Subcutaneous abdominal adipose tissue (tissue), 5 donors: ENCODE results near the gene UMODL1.

ENCODE experiments used
- H3K27ac ChIP-seq: one replicate; pipeline ENCODE4 v1.7.0; 2013; ENCODE audit warnings: low read depth, mild to moderate bottlenecking, inconsistent platforms, low read length, moderate library complexity
- H3K27me3 ChIP-seq, 5 donors: one replicate each; pipeline ENCODE4 v1.7.0; 2013; ENCODE audit warnings: low read length in 5 of 5, inconsistent platforms in 1 of 5; ENCODE audit not compliant: control insufficient read depth in 5 of 5, insufficient read depth in 4 of 5
- H3K36me3 ChIP-seq, 5 donors: one replicate each; pipeline ENCODE4 v1.7.0; 2013; ENCODE audit warnings: low read length in 5 of 5; ENCODE audit not compliant: control insufficient read depth in 5 of 5, insufficient read depth in 5 of 5
- H3K4me1 ChIP-seq, 5 donors: one replicate each; pipeline ENCODE4 v1.7.0; 2013; ENCODE audit warnings: low read length in 5 of 5, mild to moderate bottlenecking in 3 of 5, moderate library complexity in 1 of 5; ENCODE audit not compliant: control insufficient read depth in 5 of 5, insufficient read depth in 5 of 5
- H3K4me3 ChIP-seq, 5 donors: one replicate each; pipeline ENCODE4 v1.7.0; 2013; ENCODE audit warnings: low read length in 5 of 5, low read depth in 1 of 5
- H3K9ac ChIP-seq, 5 donors: one replicate each; pipeline ENCODE4 v1.7.0; 2013; ENCODE audit warnings: low read length in 5 of 5, mild to moderate bottlenecking in 4 of 5, moderate library complexity in 3 of 5
- H3K9me3 ChIP-seq, 5 donors: one replicate each; pipeline ENCODE4 v1.7.0; 2013; ENCODE audit warnings: low read length in 5 of 5; ENCODE audit not compliant: control insufficient read depth in 5 of 5
- donor health status: healthy.
- donor health status: healthy.
- donor health status: healthy.
- donor health status: healthy.
- donor health status: healthy.

The UMODL1 gene

GRCh38 chr21:42160111-42160721 lies 89.1 kb downstream of the UMODL1 start:
- H3K27me3 ChIP-seq, result peaks cover 0 to 8% (median 0%) of the 10 kb centered on the region in 5 donors
- no peaks in the 10 kb centered on the region for H3K9me3 ChIP-seq
- no peak overlapping the region for H3K4me3 ChIP-seq
- H3K36me3 ChIP-seq, result no peaks in the 10 kb centered on the region
- H3K27ac ChIP-seq, result no peak overlapping the region
- H3K4me1 ChIP-seq, result peaks cover 8 to 35% (median 23%) of the 10 kb centered on the region in 5 donors
- H3K9ac ChIP-seq, result no peak overlapping the region

GRCh38 chr21:42160765-42161164 lies 89.6 kb downstream of the UMODL1 start:
- Histone ChIP-seq H3K9me3 (no peaks in the 10 kb centered on the region), H3K9ac (no peak overlapping the region), H3K36me3 (no peaks in the 10 kb centered on the region), H3K4me3 (no peak overlapping the region), H3K4me1 (peaks cover 8 to 35% (median 23%) of the 10 kb centered on the region in 5 donors), H3K27me3 (peaks cover 0 to 8% (median 0%) of the 10 kb centered on the region in 5 donors), H3K27ac (no peak overlapping the region)

- H3K9me3 ChIP-seq, result no peaks in the 10 kb centered on the region
- no peak overlapping the region for H3K27ac ChIP-seq
- H3K4me1 ChIP-seq, result peaks cover 8 to 35% (median 23%) of the 10 kb centered on the region in 5 donors
- peaks cover 0 to 8% (median 0%) of the 10 kb centered on the region in 5 donors for H3K27me3 ChIP-seq
- no peak overlapping the region for H3K4me3 ChIP-seq
- H3K9ac ChIP-seq, result no peak overlapping the region
- H3K36me3 ChIP-seq, result no peaks in the 10 kb centered on the region
These were observed 90.4 kb downstream of the UMODL1 start for GRCh38 chr21:42161401-42161955.

- Histone ChIP-seq H3K36me3 (no peaks in the 10 kb centered on the region), H3K27me3 (peaks cover 0 to 8% (median 0%) of the 10 kb centered on the region in 5 donors), H3K4me1 (peaks cover 6 to 30% (median 21%) of the 10 kb centered on the region in 5 donors), H3K9ac (no peak overlapping the region), H3K4me3 (no peak overlapping the region), H3K9me3 (no peaks in the 10 kb centered on the region), H3K27ac (no peak overlapping the region)
These were observed 91.0 kb downstream of the UMODL1 start for GRCh38 chr21:42161956-42162681.

- Histone ChIP-seq H3K4me1 (peaks cover 6 to 27% (median 21%) of the 10 kb centered on the region in 5 donors), H3K4me3 (no peak overlapping the region), H3K9ac (no peak overlapping the region), H3K27ac (no peak overlapping the region), H3K36me3 (no peaks in the 10 kb centered on the region), H3K27me3 (peaks cover 0 to 8% (median 0%) of the 10 kb centered on the region in 5 donors), H3K9me3 (no peaks in the 10 kb centered on the region)
These were observed 91.9 kb downstream of the UMODL1 start for GRCh38 chr21:42162831-42163510.

- Histone ChIP-seq H3K4me1 (peaks cover 6 to 27% (median 21%) of the 10 kb centered on the region in 5 donors), H3K4me3 (no peak overlapping the region), H3K27ac (no peak overlapping the region), H3K9ac (no peak overlapping the region), H3K27me3 (peaks cover 0 to 8% (median 0%) of the 10 kb centered on the region in 5 donors), H3K9me3 (no peaks in the 10 kb centered on the region), H3K36me3 (no peaks in the 10 kb centered on the region)
These were observed 92.4 kb downstream of the UMODL1 start for GRCh38 chr21:42163511-42163863.

- Histone ChIP-seq H3K27ac (no peak overlapping the region), H3K9ac (no peak overlapping the region), H3K27me3 (peaks cover 0 to 8% (median 0%) of the 10 kb centered on the region in 5 donors), H3K36me3 (no peaks in the 10 kb centered on the region), H3K4me3 (no peak overlapping the region), H3K9me3 (no peaks in the 10 kb centered on the region), H3K4me1 (peaks cover 6 to 27% (median 21%) of the 10 kb centered on the region in 5 donors)
These were observed 93.1 kb downstream of the UMODL1 start for GRCh38 chr21:42164064-42164789.

GRCh38 chr21:42164818-42165217 lies 93.7 kb downstream of the UMODL1 start:
- Histone ChIP-seq H3K4me3 (no peak overlapping the region), H3K9me3 (no peaks in the 10 kb centered on the region), H3K27me3 (peaks cover 0 to 3% (median 0%) of the 10 kb centered on the region in 5 donors), H3K4me1 (peaks cover 6 to 27% (median 21%) of the 10 kb centered on the region in 5 donors), H3K9ac (no peak overlapping the region), H3K36me3 (no peaks in the 10 kb centered on the region), H3K27ac (no peak overlapping the region)

GRCh38 chr21:42165901-42166300 lies 94.8 kb downstream of the UMODL1 start:
- Histone ChIP-seq H3K36me3 (no peaks in the 10 kb centered on the region), H3K27ac (no peak overlapping the region), H3K4me1 (peaks cover 6 to 27% (median 21%) of the 10 kb centered on the region in 5 donors), H3K9ac (no peak overlapping the region), H3K27me3 (no peaks in the 10 kb centered on the region), H3K9me3 (no peaks in the 10 kb centered on the region), H3K4me3 (no peak overlapping the region)
